Mesendoderm (in vitro differentiated cells): ENCODE measurements around the gene POP4.

Experiments used
- DNase-seq: peaks from one replicate; pipeline ENCODE4 v3.0.0; 2013
- H2AK5ac ChIP-seq: 2 replicates; pipeline ENCODE4 v1.6.1; 2013; ENCODE audit warnings: low read length, inconsistent platforms
- H2BK120ac ChIP-seq: 2 replicates; pipeline ENCODE4 v1.6.1; 2013; ENCODE audit warnings: low read depth, mild to moderate bottlenecking, low read length, moderate library complexity, mixed read lengths
- H2BK15ac ChIP-seq: replicated peaks from 2 replicates; pipeline ENCODE4 v1.6.1; 2013; ENCODE audit warnings: low read depth, mild to moderate bottlenecking, moderate library complexity
- H2BK5ac ChIP-seq: 2 replicates; pipeline ENCODE4 v1.6.1; 2013; ENCODE audit warnings: low read length, inconsistent platforms
- H3K18ac ChIP-seq: 2 replicates; pipeline ENCODE4 v1.6.1; 2013; ENCODE audit warnings: mild to moderate bottlenecking, low read length, mixed read lengths
- H3K23ac ChIP-seq: one replicate; pipeline ENCODE4 v1.6.1; 2013; ENCODE audit warnings: low read length
- H3K27ac ChIP-seq: 2 replicates; pipeline ENCODE4 v1.5.1; 2013; ENCODE audit warnings: low read depth, mild to moderate bottlenecking, inconsistent platforms, low read length, moderate library complexity
- H3K27me3 ChIP-seq: 2 replicates; pipeline ENCODE4 v1.6.1; 2013; ENCODE audit warnings: low read length, control low read depth, mild to moderate bottlenecking, inconsistent platforms; ENCODE audit not compliant: insufficient read depth, poor library complexity
- H3K36me3 ChIP-seq: 2 replicates; pipeline ENCODE4 v1.6.1; 2013; ENCODE audit warnings: low read length, inconsistent platforms; ENCODE audit not compliant: control insufficient read depth, insufficient read depth
- H3K4ac ChIP-seq: one replicate; pipeline ENCODE4 v1.6.1; 2013; ENCODE audit warnings: low read depth, mild to moderate bottlenecking, low read length, moderate library complexity
- H3K4me1 ChIP-seq: 2 replicates; pipeline ENCODE4 v1.6.1; 2013; ENCODE audit warnings: low read depth, low read length, inconsistent platforms; ENCODE audit not compliant: control insufficient read depth
- H3K4me2 ChIP-seq: 2 replicates; pipeline ENCODE4 v1.6.1; 2013; ENCODE audit warnings: low read length
- H3K4me3 ChIP-seq: 2 replicates; pipeline ENCODE4 v1.5.1; 2013; ENCODE audit warnings: mild to moderate bottlenecking, low read length
- H3K56ac ChIP-seq: one replicate; pipeline ENCODE4 v1.6.1; 2013; ENCODE audit warnings: low read length
- H3K79me1 ChIP-seq: 2 replicates; pipeline ENCODE4 v1.6.1; 2013; ENCODE audit warnings: low read length, inconsistent platforms
- H3K79me2 ChIP-seq: 2 replicates; pipeline ENCODE4 v1.6.1; 2013; ENCODE audit warnings: mild to moderate bottlenecking, low read length; ENCODE audit not compliant: control insufficient read depth, insufficient read depth
- H3K9ac ChIP-seq: 2 replicates; pipeline ENCODE4 v1.6.1; 2013; ENCODE audit warnings: low read length, inconsistent platforms
- H4K5ac ChIP-seq: one replicate; pipeline ENCODE4 v1.6.1; 2013; ENCODE audit warnings: low read length
- H4K8ac ChIP-seq: one replicate; pipeline ENCODE4 v1.6.1; 2013; ENCODE audit warnings: low read depth, mild to moderate bottlenecking, control low read depth, low read length, moderate library complexity
- WGBS: extraction: QIAGEN DNeasy Blood & Tissue Kit; methylation state at CpG from one replicate; pipeline ENCODE4 v1.1.7; 2013; ENCODE audit warnings: low lambda C conversion rate, missing lambda C conversion rate; ENCODE audit not compliant: insufficient coverage; ENCODE audit errors: extremely low coverage; 5-methylcytosine and 5-hydroxymethylcytosine counted together

Gene POP4

DNA sequence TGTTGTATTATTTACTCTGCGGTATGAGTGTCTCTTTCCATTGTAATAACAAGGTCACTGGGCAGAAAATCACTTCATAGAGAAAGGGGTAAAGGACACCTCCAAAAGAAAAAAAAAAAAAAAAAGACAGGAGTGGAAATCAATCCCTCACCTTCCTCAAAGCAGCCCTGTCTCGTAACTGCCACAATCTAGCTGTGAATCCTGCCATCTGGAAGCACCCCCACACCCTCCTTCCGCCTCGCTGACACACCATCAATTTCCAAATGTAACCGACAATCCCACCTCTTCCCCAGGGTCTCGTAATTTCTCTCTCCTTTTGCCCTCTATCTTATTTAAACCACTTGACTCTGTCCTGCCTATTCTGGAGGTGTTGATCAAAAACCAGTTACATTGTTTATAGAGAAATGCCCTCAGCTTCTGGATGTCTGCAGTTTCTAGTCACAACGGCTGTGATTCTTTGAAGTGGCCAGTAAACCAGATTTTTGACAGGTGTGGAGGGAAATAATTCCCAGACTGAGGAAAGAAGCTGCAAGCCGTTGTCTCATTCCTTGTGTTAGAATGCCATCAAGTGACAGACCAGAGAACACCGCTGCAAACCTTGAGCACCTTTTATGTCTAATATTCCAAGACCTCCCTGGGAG lies 9.1 kb upstream of the POP4 start:
- Histone ChIP-seq H3K27me3 (no peaks in the 10 kb centered on the region), H3K18ac (no peak overlapping the region), H3K4me2 (no peak overlapping the region), H2BK5ac (no peak overlapping the region), H3K4me3 (no peak overlapping the region), H3K4me1 (peaks cover 3% of the 10 kb centered on the region), H3K79me2 (no peaks in the 10 kb centered on the region), H2BK15ac (no peak overlapping the region), H4K5ac (no peak overlapping the region), H3K56ac (no peak overlapping the region), H3K79me1 (no peaks in the 10 kb centered on the region), H2AK5ac (no peak overlapping the region), H4K8ac (no peak overlapping the region), H3K23ac (no peak overlapping the region), H2BK120ac (no peak overlapping the region), H3K27ac (no peak overlapping the region), H3K36me3 (no peaks in the 10 kb centered on the region), H3K9ac (no peak overlapping the region), H3K4ac (no peak overlapping the region)
- DNase-seq: peak; percentile 32
- no CpG with 5 or more reads among the region's 9 CpGs for WGBS

DNA sequence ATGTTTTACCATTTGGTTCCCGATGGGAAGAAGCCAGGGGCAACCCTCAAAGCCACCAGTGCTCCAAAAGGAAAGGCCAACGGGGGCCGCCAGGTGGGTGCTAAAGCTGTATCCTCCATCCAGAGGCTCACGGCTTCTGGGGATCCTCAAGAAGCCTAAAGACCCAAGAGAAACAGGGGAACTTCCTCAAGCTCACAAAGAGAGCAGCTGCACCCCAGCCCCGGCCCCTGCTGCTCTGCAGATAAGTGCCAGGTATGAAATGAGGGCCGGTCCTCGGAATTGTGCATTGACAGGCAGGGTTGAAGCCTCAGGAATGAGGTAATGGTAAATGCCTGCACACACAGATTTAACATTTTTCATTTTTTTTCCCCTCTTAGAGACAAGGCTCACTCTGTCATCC lies 8.0 kb upstream of the POP4 start:
- Histone ChIP-seq H3K79me2 (no peaks in the 10 kb centered on the region), H3K4ac (no peak overlapping the region), H3K23ac (no peak overlapping the region), H2AK5ac (no peak overlapping the region), H3K4me2 (no peak overlapping the region), H3K18ac (no peak overlapping the region), H4K8ac (no peak overlapping the region), H2BK120ac (no peak overlapping the region), H3K4me1 (peaks cover 3% of the 10 kb centered on the region), H2BK15ac (no peak overlapping the region), H4K5ac (no peak overlapping the region), H2BK5ac (no peak overlapping the region), H3K27me3 (no peaks in the 10 kb centered on the region), H3K9ac (no peak overlapping the region), H3K79me1 (no peaks in the 10 kb centered on the region), H3K27ac (no peak overlapping the region), H3K4me3 (no peak overlapping the region), H3K56ac (no peak overlapping the region), H3K36me3 (no peaks in the 10 kb centered on the region)
- no CpG with 5 or more reads among the region's 7 CpGs for WGBS
- DNase-seq: no peak

GRCh38 chr19:29598496-29598895 lies 7.6 kb upstream of the POP4 start:
- Histone ChIP-seq H3K23ac (no peak overlapping the region), H2BK120ac (no peak overlapping the region), H3K27me3 (no peaks in the 10 kb centered on the region), H2AK5ac (no peak overlapping the region), H3K27ac (no peak overlapping the region), H3K4me1 (peaks cover 3% of the 10 kb centered on the region), H3K4me3 (no peak overlapping the region), H3K4me2 (no peak overlapping the region), H3K36me3 (no peaks in the 10 kb centered on the region), H2BK5ac (no peak overlapping the region), H4K5ac (no peak overlapping the region), H4K8ac (no peak overlapping the region), H3K79me1 (no peaks in the 10 kb centered on the region), H3K56ac (no peak overlapping the region), H3K18ac (no peak overlapping the region), H3K79me2 (no peaks in the 10 kb centered on the region), H3K4ac (no peak overlapping the region), H2BK15ac (no peak overlapping the region), H3K9ac (no peak overlapping the region)
- no peak for DNase-seq
- WGBS: no CpG with 5 or more reads among the region's 3 CpGs

DNA sequence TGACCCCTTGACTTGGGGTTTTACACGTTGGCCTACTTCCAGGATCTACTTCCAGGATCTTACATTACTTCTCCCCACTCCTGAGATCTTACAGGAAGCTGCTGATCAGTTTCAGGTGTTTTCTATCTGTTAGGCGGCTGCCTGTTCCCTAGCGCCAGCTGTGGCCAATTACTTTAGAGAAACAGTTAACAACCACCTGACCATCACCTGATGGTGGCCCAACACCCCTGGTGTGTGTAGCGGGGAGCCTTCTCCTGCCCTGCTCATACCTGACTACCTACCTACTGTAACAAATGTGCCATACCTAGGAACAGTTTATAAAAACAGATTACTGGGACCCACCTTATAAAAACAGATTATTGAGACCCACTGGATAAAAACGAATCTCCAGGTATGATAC lies 2.8 kb upstream of the POP4 start:
- no peak overlapping the region for H3K56ac ChIP-seq
- H3K4me1 ChIP-seq: peaks cover 1% of the 10 kb centered on the region
- no peak overlapping the region for H4K8ac ChIP-seq
- DNase-seq: peak; percentile 46
- no CpG with 5 or more reads among the region's 5 CpGs for WGBS
- H2BK15ac ChIP-seq: no peak overlapping the region
- no peaks in the 10 kb centered on the region for H3K36me3 ChIP-seq
- no peak overlapping the region for H3K18ac ChIP-seq
- H3K79me2 ChIP-seq: peaks cover 3% of the 10 kb centered on the region
- H3K9ac ChIP-seq: no peak overlapping the region
- no peak overlapping the region for H2AK5ac ChIP-seq
- H2BK120ac ChIP-seq: no peak overlapping the region
- no peak overlapping the region for H3K4me3 ChIP-seq
- H3K27me3 ChIP-seq: no peaks in the 10 kb centered on the region
- no peak overlapping the region for H4K5ac ChIP-seq
- no peak overlapping the region for H3K4me2 ChIP-seq
- no peak overlapping the region for H3K4ac ChIP-seq
- no peak overlapping the region for H3K27ac ChIP-seq
- H2BK5ac ChIP-seq: no peak overlapping the region
- H3K23ac ChIP-seq: no peak overlapping the region
- peaks cover 6% of the 10 kb centered on the region for H3K79me1 ChIP-seq

GRCh38 chr19:29606420-29606747 lies 301 bp downstream of the POP4 start:
- H3K4ac ChIP-seq: no peak overlapping the region
- H3K4me1 ChIP-seq: peaks cover 1% of the 10 kb centered on the region
- no peak overlapping the region for H3K23ac ChIP-seq
- WGBS: no CpG with 5 or more reads among the region's 12 CpGs
- no peak overlapping the region for H2BK5ac ChIP-seq
- H4K8ac ChIP-seq: peak overlapping the region; percentile 98
- H3K56ac ChIP-seq: peak overlapping the region; percentile 91
- H3K9ac ChIP-seq: peak overlapping the region; percentile 95
- no peak overlapping the region for H2BK15ac ChIP-seq
- peaks cover 3% of the 10 kb centered on the region for H3K79me2 ChIP-seq
- DNase-seq: no peak
- H3K4me3 ChIP-seq: peak overlapping the region; percentile 99
- no peaks in the 10 kb centered on the region for H3K27me3 ChIP-seq
- H3K36me3 ChIP-seq: no peaks in the 10 kb centered on the region
- H2BK120ac ChIP-seq: no peak overlapping the region
- peak overlapping the region; percentile 97 for H3K4me2 ChIP-seq
- peak overlapping the region; percentile 17 for H4K5ac ChIP-seq
- no peak overlapping the region for H2AK5ac ChIP-seq
- H3K18ac ChIP-seq: no peak overlapping the region
- H3K79me1 ChIP-seq: peaks cover 6% of the 10 kb centered on the region
- no peak overlapping the region for H3K27ac ChIP-seq

GRCh38 chr19:29609636-29610035 lies 3.6 kb downstream of the POP4 start:
- H3K27me3 ChIP-seq: no peaks in the 10 kb centered on the region
- no peak overlapping the region for H3K27ac ChIP-seq
- no peaks in the 10 kb centered on the region for H3K36me3 ChIP-seq
- H2BK15ac ChIP-seq: no peak overlapping the region
- H3K56ac ChIP-seq: no peak overlapping the region
- no peak overlapping the region for H2BK120ac ChIP-seq
- peaks cover 1% of the 10 kb centered on the region for H3K4me1 ChIP-seq
- peaks cover 6% of the 10 kb centered on the region for H3K79me1 ChIP-seq
- no peak overlapping the region for H4K5ac ChIP-seq
- DNase-seq: no peak
- H4K8ac ChIP-seq: no peak overlapping the region
- no peak overlapping the region for H3K4me3 ChIP-seq
- H3K18ac ChIP-seq: no peak overlapping the region
- H3K79me2 ChIP-seq: peaks cover 3% of the 10 kb centered on the region
- no peak overlapping the region for H3K23ac ChIP-seq
- no peak overlapping the region for H3K4me2 ChIP-seq
- WGBS: no CpG with 5 or more reads among the region's 11 CpGs
- H3K4ac ChIP-seq: no peak overlapping the region
- no peak overlapping the region for H3K9ac ChIP-seq
- H2AK5ac ChIP-seq: no peak overlapping the region
- H2BK5ac ChIP-seq: no peak overlapping the region
